Suprapubic skin (tissue), 4 donors: ENCODE data around the gene ADH4. TPM values are rescaled to one million over a fixed set of nuclear protein-coding genes. Genes with fewer than 3 reads are reported as not detected.

ENCODE experiments used
- DNase-seq, 2 donors: peaks; one replicate each; pipeline ENCODE4 v3.0.0-alpha.2; 2019; ENCODE audit warnings: low spot score in 2 of 2
- H3K27ac ChIP-seq: fragments of 200-600 bp; sonication (generic); one replicate; pipeline ENCODE4 v1.5.1; 2019
- H3K27me3 ChIP-seq: fragments of 200-600 bp; sonication (generic); one replicate; pipeline ENCODE4 v1.5.1; 2019
- H3K36me3 ChIP-seq: fragments of 200-600 bp; sonication (generic); one replicate; pipeline ENCODE4 v1.5.1; 2019
- H3K4me1 ChIP-seq: fragments of 200-600 bp; sonication (generic); one replicate; pipeline ENCODE4 v1.5.1; 2019
- H3K4me3 ChIP-seq: fragments of 200-600 bp; sonication (generic); one replicate; pipeline ENCODE4 v1.5.1; 2019; ENCODE audit warnings: mild to moderate bottlenecking
- H3K9me3 ChIP-seq: fragments of 200-600 bp; sonication (generic); one replicate; pipeline ENCODE4 v1.5.1; 2019
- EP300 ChIP-seq: sonication (generic); formaldehyde crosslinking; IDR thresholded peaks from one replicate; pipeline ENCODE4 v1.6.1; 2017; ENCODE audit warnings: antibody characterized with exemption
- POLR2A ChIP-seq, 2 donors: fragments of 450-650 bp; IDR thresholded peaks; one replicate each; pipeline ENCODE4 v1.6.1; 2017; ENCODE audit warnings: antibody characterized with exemption in 2 of 2, mild to moderate bottlenecking in 2 of 2, moderate library complexity in 2 of 2
- POLR2AphosphoS5 ChIP-seq, 3 donors: sonication (generic); formaldehyde crosslinking; IDR thresholded peaks; one replicate each; pipeline ENCODE4 v1.6.1; 2017; ENCODE audit warnings: antibody characterized with exemption in 3 of 3
- WGBS: methylation state at CpG from one replicate; pipeline ENCODE4 v1.1.5; 2018; 5-methylcytosine and 5-hydroxymethylcytosine counted together
- total RNA-seq, 4 donors: library from RNA; depleted of rRNA; stranded (reverse); fragments of >200 nt; gene quantifications; one replicate each; pipeline ENCODE4 v1.1.0, GENCODE V29; 2016
- TF ChIP-seq, protein P1 (sequence below), 2 donors: fragments of 200-600 bp in 1 of 2; fragments of 450-650 bp in 1 of 2; sonication (generic) in 1 of 2; IDR thresholded peaks; one replicate each; pipeline ENCODE4 v1.5.1; 2016 to 2019; ENCODE audit warnings: antibody characterized with exemption in 2 of 2, mild to moderate bottlenecking in 1 of 2, moderate library complexity in 1 of 2

The ADH4 gene
- total RNA-seq, 4 donors from 2014 or later, result 0.89 to 2.0 (median 0.98) TPM; not detected in 1

DNA sequence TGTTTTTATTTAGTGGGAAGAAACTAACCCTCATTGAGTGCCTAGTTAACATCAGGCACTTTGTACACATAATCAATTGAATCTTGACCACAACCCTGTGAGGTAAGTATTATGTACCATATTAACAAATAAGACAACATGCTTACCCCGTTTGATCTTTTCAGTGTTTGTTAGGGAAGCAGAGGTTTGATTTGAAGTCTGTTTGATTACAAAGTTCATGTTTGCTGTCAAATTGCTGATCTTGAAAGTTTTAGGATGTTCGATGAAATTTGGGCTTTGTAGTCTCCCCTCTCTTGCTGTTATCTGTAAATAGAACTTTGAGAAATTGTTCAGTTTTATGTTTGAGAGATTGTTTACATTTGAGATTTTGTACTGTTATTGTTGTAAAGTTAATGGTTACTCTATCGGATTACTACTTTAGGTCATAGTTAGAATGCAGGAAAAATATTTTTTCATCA, 13.4 kb upstream of the ADH4 start:
- no peak for TF ChIP-seq POLR2A (IDR thresholded peaks at IDR 0.05)
- Histone ChIP-seq H3K27me3 (no peaks in the 10 kb centered on the region), H3K4me3 (no peak overlapping the region), H3K27ac (no peak overlapping the region), H3K4me1 (no peaks in the 10 kb centered on the region), H3K9me3 (no peaks in the 10 kb centered on the region), H3K36me3 (no peaks in the 10 kb centered on the region)
- 79% methylated on average over 3 of the region's 3 CpGs for WGBS
- no peak for DNase-seq

DNA sequence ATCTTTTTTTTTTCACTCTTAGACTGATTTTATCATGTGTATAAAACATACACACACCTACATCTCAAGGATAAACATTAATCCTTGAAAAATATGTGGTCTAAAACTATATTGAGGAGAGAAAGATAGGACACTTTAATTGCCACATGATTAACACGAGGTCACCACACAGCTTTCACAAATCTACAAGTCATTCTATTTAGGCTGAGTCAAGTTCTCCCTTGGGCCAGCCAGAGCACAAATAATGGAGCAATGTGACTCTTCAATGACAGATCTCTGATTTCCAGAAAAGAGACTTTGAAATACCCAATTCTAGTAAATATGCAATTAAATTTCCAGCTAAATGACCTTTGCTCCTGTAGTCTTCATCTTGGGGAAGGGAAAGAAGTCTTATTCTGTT, 12.9 kb upstream of the ADH4 start:
- WGBS, result 62% methylated on average over 1 of the region's 1 CpG
- DNase-seq, result no peak
- TF ChIP-seq POLR2A (IDR thresholded peaks at IDR 0.05), result no peak
- TF ChIP-seq, protein P1, sequence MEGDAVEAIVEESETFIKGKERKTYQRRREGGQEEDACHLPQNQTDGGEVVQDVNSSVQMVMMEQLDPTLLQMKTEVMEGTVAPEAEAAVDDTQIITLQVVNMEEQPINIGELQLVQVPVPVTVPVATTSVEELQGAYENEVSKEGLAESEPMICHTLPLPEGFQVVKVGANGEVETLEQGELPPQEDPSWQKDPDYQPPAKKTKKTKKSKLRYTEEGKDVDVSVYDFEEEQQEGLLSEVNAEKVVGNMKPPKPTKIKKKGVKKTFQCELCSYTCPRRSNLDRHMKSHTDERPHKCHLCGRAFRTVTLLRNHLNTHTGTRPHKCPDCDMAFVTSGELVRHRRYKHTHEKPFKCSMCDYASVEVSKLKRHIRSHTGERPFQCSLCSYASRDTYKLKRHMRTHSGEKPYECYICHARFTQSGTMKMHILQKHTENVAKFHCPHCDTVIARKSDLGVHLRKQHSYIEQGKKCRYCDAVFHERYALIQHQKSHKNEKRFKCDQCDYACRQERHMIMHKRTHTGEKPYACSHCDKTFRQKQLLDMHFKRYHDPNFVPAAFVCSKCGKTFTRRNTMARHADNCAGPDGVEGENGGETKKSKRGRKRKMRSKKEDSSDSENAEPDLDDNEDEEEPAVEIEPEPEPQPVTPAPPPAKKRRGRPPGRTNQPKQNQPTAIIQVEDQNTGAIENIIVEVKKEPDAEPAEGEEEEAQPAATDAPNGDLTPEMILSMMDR (IDR thresholded peaks at IDR 0.05), result no peak
- no peak for TF ChIP-seq POLR2AphosphoS5 (IDR thresholded peaks at IDR 0.05)
- no peak for TF ChIP-seq EP300
- no peak overlapping the region for H3K27ac ChIP-seq
- no peaks in the 10 kb centered on the region for H3K9me3 ChIP-seq
- no peaks in the 10 kb centered on the region for H3K36me3 ChIP-seq
- H3K27me3 ChIP-seq, result no peaks in the 10 kb centered on the region
- H3K4me1 ChIP-seq, result no peaks in the 10 kb centered on the region
- no peak overlapping the region for H3K4me3 ChIP-seq

DNA sequence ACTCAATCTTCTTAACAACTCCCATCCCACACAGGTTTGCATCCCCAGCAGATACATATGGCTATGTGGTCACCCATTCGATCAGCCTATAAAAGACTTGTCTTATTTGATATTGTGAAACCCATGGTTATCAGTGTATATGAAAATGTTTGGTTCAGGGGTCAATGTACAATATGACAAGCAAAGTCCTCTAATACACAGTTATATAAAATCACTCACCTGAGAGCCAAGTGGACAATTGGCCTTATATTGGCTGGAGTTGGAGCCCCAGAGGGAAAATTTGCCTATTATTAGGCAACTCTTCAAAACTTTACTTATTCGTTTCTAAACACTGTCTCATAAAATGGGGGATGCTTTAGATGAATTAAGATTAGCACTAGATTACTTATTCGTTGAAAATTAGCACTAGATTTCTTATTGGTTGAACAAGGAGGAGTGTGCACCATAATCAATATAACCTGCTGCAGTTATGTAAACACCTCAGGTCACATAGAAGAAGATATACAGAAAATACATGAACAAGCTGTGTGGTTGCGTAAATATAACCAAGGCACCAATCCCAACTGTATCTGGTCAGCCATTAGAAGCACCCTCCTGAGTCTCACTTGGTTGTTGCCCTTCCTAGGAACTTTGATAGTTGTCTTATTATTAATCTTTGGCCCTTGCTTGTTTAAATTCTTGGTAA, 10.7 kb upstream of the ADH4 start:
- WGBS, result 96% methylated on average over 4 of the region's 4 CpGs
- Histone ChIP-seq H3K4me3 (no peak overlapping the region), H3K27ac (no peak overlapping the region), H3K27me3 (no peaks in the 10 kb centered on the region), H3K9me3 (no peaks in the 10 kb centered on the region), H3K36me3 (no peaks in the 10 kb centered on the region), H3K4me1 (no peaks in the 10 kb centered on the region)
- DNase-seq, result no peak
- no peak for TF ChIP-seq POLR2AphosphoS5 (IDR thresholded peaks at IDR 0.05)

DNA sequence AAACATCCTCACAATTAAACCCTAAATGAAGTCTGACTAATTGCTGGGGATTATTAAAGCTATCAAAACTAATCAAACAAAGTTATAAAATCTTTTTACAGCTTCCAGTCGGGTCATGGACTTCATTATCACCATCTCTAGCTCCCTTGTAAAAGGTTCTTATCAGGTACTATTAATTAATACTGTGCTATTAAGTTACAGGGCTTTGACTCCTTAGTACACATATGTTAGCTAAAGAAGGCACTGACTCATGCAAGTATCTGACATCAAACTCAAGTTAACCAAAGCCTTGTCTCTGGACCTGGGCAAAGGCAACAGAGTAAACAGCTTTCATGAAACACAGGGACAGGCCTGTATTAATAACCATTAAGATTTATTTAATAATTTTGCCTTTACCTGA, 7.9 kb upstream of the ADH4 start:
- H3K4me1 ChIP-seq, result no peaks in the 10 kb centered on the region
- 0% methylated on average over 1 of the region's 1 CpG for WGBS
- no peaks in the 10 kb centered on the region for H3K36me3 ChIP-seq
- no peaks in the 10 kb centered on the region for H3K27me3 ChIP-seq
- DNase-seq, result no peak
- H3K4me3 ChIP-seq, result no peak overlapping the region
- no peaks in the 10 kb centered on the region for H3K9me3 ChIP-seq
- no peak overlapping the region for H3K27ac ChIP-seq
- TF ChIP-seq POLR2A (IDR thresholded peaks at IDR 0.05) (no peak), POLR2AphosphoS5 (IDR thresholded peaks at IDR 0.05) (no peak), EP300 (no peak)
- TF ChIP-seq, protein P1 (IDR thresholded peaks at IDR 0.05), result no peak

DNA sequence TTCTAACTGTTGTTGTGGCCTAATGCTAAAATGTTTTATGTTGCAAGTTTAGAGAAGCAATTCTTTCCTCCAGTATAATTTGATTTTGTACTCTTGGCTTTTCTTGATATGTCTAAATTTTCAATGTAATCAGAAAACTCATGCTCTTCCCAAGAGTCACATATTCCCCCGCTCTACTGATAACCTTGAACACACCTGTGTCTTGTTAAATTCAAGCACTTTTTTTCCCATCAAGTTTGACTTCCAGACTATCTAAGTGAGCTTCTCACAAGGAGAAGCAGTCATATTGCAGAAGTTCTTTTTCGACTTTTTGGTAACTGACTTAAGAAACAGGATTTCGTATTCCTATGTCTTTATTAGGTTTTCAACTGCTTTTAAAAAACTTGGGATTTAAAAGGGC, 7.4 kb upstream of the ADH4 start:
- no peak overlapping the region for H3K4me3 ChIP-seq
- no peak for DNase-seq
- H3K4me1 ChIP-seq, result no peaks in the 10 kb centered on the region
- no peaks in the 10 kb centered on the region for H3K9me3 ChIP-seq
- H3K36me3 ChIP-seq, result no peaks in the 10 kb centered on the region
- no peaks in the 10 kb centered on the region for H3K27me3 ChIP-seq
- 97% methylated on average over 3 of the region's 3 CpGs for WGBS
- TF ChIP-seq POLR2AphosphoS5 (IDR thresholded peaks at IDR 0.05) (no peak), POLR2A (IDR thresholded peaks at IDR 0.05) (no peak), EP300 (no peak)
- TF ChIP-seq, protein P1 (IDR thresholded peaks at IDR 0.05), result no peak
- H3K27ac ChIP-seq, result no peak overlapping the region

DNA sequence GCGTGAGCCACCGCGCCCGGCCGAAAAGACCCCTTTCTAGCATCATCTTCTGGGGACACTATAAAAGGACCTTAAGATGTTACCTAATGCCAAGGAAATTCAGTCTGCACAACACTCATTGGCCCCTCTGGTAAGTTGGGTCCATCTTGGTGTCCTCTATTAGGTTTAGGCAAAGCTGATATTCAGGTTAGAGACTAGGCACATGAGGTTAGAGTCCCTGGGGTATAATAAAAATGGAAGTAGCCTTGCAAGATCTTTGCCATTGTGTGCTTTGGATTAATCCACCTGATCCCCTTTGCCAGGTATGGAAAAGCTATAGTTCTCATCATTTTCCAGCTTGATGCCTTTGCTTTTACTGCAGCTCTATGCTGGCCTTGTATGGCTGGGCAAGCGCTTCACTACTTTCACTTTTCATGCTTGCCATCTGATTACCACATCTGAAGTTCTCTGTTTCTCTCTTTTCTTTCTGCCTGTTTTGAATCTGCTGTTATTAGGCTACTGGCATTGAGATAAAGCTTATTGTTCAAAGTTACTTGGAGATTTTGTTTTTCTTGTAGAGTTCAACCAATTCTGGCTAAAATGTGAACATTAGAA, 5.4 kb upstream of the ADH4 start:
- H3K27ac ChIP-seq, result no peak overlapping the region
- H3K4me3 ChIP-seq, result no peak overlapping the region
- no peaks in the 10 kb centered on the region for H3K36me3 ChIP-seq
- 71% methylated on average over 1 of the region's 6 CpGs for WGBS
- DNase-seq, result no peak
- H3K27me3 ChIP-seq, result no peaks in the 10 kb centered on the region
- no peaks in the 10 kb centered on the region for H3K4me1 ChIP-seq
- TF ChIP-seq, protein P1 (IDR thresholded peaks at IDR 0.05), result no peak
- TF ChIP-seq EP300 (no peak), POLR2A (IDR thresholded peaks at IDR 0.05) (no peak), POLR2AphosphoS5 (IDR thresholded peaks at IDR 0.05) (no peak)
- no peaks in the 10 kb centered on the region for H3K9me3 ChIP-seq
